Type B pancreatic cell (in vitro differentiated cells): ENCODE results near the gene EN1. TPM values are rescaled to one million over a fixed set of nuclear protein-coding genes. Genes with fewer than 3 reads are reported as not detected.

ENCODE experiments used
- DNase-seq: peaks from one replicate; pipeline ENCODE4 v3.0.0; 2021; ENCODE audit warnings: mixed read lengths; ENCODE audit not compliant: unreplicated experiment; ENCODE audit errors: extremely low spot score
- H3K27ac Mint-ChIP-seq: 2 replicates; pipeline ENCODE4 v1.8.0; 2021; ENCODE audit warnings: mild to moderate bottlenecking, mixed read lengths
- H3K27me3 Mint-ChIP-seq: 2 replicates; pipeline ENCODE4 v1.8.0; 2021; ENCODE audit warnings: mixed read lengths
- H3K36me3 Mint-ChIP-seq: 2 replicates; pipeline ENCODE4 v1.8.0; 2021; ENCODE audit warnings: mixed read lengths
- H3K4me1 Mint-ChIP-seq: one replicate; pipeline ENCODE4 v1.8.0; 2021; ENCODE audit warnings: mixed read lengths; ENCODE audit not compliant: unreplicated experiment
- H3K4me3 Mint-ChIP-seq: 2 replicates; pipeline ENCODE4 v1.8.0; 2021; ENCODE audit warnings: mild to moderate bottlenecking, mixed read lengths
- H3K9me3 Mint-ChIP-seq: 2 replicates; pipeline ENCODE4 v1.8.0; 2021; ENCODE audit warnings: mixed read lengths
- CTCF ChIP-seq: fragments of 200-600 bp; sonication (generic); conservative IDR thresholded peaks from 2 replicates; pipeline ENCODE4 v1.5.0; 2021; ENCODE audit warnings: antibody characterized with exemption, mild to moderate bottlenecking
- total RNA-seq: library from RNA; stranded (reverse); gene quantifications from 2 replicates; pipeline ENCODE4 v1.2.1, GENCODE V29; 2021; ENCODE audit warnings: low replicate concordance

Gene EN1
- total RNA-seq, 1 donor from 2014 or later: 2.7 TPM

- no peak for TF ChIP-seq CTCF
- H3K27ac Mint-ChIP-seq: no peak overlapping the region
- H3K27me3 Mint-ChIP-seq: peaks cover 73% of the 10 kb centered on the region
- H3K4me1 Mint-ChIP-seq: peaks cover 7% of the 10 kb centered on the region
- H3K9me3 Mint-ChIP-seq: no peaks in the 10 kb centered on the region
- no peak overlapping the region for H3K4me3 Mint-ChIP-seq
- no peak for DNase-seq
- H3K36me3 Mint-ChIP-seq: no peaks in the 10 kb centered on the region
These were observed 40.4 kb downstream of the EN1 start for GRCh38 chr2:118806797-118807667.

GRCh38 chr2:118805064-118805690 is 42.3 kb downstream of the EN1 start:
- peaks cover 7% of the 10 kb centered on the region for H3K4me1 Mint-ChIP-seq
- peaks cover 73% of the 10 kb centered on the region for H3K27me3 Mint-ChIP-seq
- no peak overlapping the region for H3K4me3 Mint-ChIP-seq
- H3K9me3 Mint-ChIP-seq: no peaks in the 10 kb centered on the region
- no peak overlapping the region for H3K27ac Mint-ChIP-seq
- no peak for TF ChIP-seq CTCF
- DNase-seq: no peak
- no peaks in the 10 kb centered on the region for H3K36me3 Mint-ChIP-seq

- peaks cover 7% of the 10 kb centered on the region for H3K4me1 Mint-ChIP-seq
- H3K9me3 Mint-ChIP-seq: no peaks in the 10 kb centered on the region
- no peak overlapping the region for H3K4me3 Mint-ChIP-seq
- H3K36me3 Mint-ChIP-seq: no peaks in the 10 kb centered on the region
- peaks cover 68% of the 10 kb centered on the region for H3K27me3 Mint-ChIP-seq
- no peak overlapping the region for H3K27ac Mint-ChIP-seq
- no peak for TF ChIP-seq CTCF
- DNase-seq: no peak
These were observed 44.4 kb downstream of the EN1 start for GRCh38 chr2:118803012-118803411.

GRCh38 chr2:118801151-118801550 is 46.3 kb downstream of the EN1 start:
- Mint-ChIP-seq H3K9me3 (peaks cover 5% of the 10 kb centered on the region), H3K27ac (no peak overlapping the region), H3K4me1 (no peaks in the 10 kb centered on the region), H3K27me3 (peaks cover 62% of the 10 kb centered on the region), H3K36me3 (no peaks in the 10 kb centered on the region), H3K4me3 (no peak overlapping the region)
- no peak for DNase-seq
- TF ChIP-seq CTCF: no peak

- TF ChIP-seq CTCF: no peak
- DNase-seq: no peak
- Mint-ChIP-seq H3K4me3 (no peak overlapping the region), H3K36me3 (no peaks in the 10 kb centered on the region), H3K27ac (no peak overlapping the region), H3K4me1 (no peaks in the 10 kb centered on the region), H3K27me3 (peaks cover 58% of the 10 kb centered on the region), H3K9me3 (peaks cover 5% of the 10 kb centered on the region)
These were observed 46.7 kb downstream of the EN1 start for GRCh38 chr2:118800736-118801135.
